NCI-H2171 treated with DMSO at 0.1 percent for 48 hours (cell line): ENCODE measurements around the gene MYO1D.

ENCODE experiments used
- DNase-seq: peaks from one replicate; lab custom pipeline; 2025; lab: John Stamatoyannopoulos, UW

Gene MYO1D

DNA sequence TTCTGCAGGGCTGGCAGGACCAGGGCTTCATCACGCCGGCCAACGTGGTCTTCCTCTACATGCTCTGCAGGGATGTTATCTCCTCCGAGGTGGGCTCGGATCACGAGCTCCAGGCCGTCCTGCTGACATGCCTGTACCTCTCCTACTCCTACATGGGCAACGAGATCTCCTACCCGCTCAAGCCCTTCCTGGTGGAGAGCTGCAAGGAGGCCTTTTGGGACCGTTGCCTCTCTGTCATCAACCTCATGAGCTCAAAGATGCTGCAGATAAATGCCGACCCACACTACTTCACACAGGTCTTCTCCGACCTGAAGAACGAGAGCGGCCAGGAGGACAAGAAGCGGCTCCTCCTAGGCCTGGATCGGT is 388.8 kb downstream of the MYO1D start:
- no peak for DNase-seq

DNA sequence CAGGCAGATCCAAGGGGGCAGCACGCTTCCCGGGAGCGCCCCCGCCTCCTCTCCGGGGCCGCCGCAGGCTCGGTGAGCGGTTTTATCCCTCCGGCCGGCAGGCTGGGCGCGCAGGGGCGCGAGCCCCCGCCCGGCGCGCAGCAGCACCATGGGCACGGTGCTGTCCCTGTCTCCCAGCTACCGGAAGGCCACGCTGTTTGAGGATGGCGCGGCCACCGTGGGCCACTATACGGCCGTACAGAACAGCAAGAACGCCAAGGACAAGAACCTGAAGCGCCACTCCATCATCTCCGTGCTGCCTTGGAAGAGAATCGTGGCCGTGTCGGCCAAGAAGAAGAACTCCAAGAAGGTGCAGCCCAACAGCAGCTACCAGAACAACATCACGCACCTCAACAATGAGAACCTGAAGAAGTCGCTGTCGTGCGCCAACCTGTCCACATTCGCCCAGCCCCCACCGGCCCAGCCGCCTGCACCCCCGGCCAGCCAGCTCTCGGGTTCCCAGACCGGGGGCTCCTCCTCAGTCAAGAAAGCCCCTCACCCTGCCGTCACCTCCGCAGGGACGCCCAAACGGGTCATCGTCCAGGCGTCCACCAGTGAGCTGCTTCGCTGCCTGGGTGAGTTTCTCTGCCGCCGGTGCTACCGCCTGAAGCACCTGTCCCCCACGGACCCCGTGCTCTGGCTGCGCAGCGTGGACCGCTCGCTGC is 389.3 kb downstream of the MYO1D start:
- DNase-seq, result peak; percentile 45

DNA sequence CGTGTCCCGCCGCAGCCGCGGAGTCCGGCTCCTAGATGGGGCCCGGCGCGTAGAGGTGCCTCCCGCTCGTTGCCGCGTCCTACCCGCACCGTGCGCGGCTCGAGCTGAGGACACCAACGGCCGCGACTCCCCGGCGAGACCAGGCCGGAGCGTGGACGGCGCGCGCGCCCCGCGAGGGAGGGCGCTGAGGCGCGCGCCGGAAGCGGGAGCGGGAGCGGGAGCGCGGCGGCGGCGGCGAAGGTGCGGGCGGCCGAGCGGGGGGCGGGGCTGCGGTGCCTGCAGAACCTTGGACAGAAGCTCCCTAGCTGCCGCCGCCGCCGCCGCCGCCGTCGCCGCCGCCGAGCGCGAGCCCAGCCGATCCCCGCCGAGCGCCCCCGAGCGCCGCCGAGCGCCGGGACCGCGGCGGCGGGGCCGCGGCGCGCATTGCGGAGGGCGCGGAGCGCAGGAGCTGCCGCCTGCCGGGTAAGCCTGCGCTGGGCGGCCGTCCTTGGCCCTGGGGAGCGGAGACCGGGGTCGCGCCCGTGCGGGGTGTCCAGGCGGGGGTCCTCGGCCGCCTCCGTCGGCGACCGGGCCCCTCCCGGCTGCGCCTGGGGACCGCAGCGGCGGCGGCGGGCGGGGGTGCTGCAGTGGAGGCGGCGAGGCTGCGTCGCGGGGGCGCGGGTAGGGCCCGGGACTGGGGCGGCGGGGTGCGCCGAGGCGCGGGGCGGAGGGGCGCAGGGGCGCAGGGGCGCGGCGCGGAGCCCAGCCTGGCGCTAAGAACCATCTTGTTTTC is 390.0 kb downstream of the MYO1D start, which contains the start of gene CDK5R1:
CDK5R1 (plus strand) TSS at position 293 of the 772 bp plus-strand sequence. CDS start 628 bp downstream, outside the sequence.
- peak; percentile 67 for DNase-seq

DNA sequence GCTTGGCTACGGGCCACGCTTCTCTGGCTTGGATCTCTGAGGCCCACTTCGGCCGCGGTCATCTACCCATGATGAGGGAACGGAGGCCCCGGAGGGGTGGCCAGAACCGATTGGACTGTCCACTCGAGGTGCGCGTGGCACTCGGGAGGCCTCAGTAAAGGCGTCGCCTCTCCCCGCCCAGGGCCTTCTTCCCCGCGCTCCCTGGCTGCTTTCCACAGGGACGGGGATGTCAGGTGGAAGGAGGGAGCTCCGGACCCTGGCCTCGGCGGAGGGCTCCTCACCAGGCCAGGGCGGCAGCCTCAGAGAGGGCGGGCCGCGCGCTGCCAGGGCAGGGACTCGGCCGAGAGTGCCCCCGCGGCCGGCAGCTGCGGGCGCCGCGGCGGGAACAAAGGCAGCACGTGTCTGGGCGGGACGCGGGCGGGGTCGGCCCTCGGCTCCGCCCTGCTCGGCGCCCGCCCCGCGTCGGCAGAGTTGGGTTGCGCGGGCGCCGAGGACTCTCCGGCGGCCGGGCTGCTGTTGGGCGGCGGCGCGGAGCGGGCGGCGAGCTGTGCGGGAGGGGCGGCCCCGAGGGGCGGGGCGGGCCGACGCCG is 390.7 kb downstream of the MYO1D start:
- peak; percentile 82 for DNase-seq

GRCh38 chr17:32485261-32486110 is 391.4 kb downstream of the MYO1D start:
- peak; percentile 18 for DNase-seq

- DNase-seq, result no peak
These were observed 392.3 kb downstream of the MYO1D start for GRCh38 chr17:32484628-32485027.

DNA sequence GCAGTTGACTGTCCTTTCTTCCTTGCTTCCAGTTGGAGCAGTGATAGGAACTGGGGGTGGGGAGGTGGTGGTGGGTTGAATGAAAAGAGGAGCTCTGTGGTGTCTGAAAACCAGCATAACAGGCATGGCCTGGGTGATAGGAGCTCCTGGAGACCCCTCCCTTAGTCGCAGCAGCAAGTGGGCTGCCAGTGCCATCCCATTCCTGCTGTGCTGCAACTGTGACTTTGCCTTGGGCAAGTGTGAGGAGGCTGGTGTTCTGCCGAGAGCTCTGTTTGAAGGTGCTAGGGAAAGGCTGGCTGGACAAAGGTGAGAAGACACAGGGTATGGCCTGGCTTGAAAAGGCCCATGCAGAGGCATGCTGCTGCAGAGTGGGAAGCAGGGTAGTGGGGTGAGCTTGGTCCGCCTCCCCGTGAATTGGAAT is 392.9 kb downstream of the MYO1D start:
- no peak for DNase-seq

DNA sequence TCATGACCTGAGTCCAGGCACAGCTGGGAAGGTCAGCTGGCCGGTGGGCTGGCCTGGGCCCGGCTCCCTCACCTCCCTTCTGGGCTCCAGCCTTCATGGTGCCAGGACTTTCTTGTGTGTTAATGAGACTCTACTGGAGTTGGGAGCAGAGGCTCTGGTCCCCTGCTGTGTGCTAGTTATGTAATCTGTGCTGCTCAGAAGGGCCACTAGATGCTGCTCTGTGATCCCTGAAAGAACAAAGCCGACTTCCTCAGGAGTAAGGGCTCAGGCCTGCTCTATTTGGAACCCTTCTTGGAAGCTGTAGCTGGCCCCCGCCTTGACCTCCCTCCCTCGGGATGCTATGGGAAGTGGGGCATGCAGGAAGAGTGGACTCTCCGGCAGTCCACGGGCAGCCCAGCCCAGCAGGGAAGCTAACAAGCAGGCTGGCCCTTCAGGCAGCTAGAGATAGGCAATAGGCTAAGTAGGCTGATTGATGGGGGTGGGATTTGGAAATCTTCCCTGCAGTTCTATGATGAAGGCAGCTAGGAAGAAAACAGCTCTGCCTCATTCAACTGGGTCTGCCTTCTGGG is 393.4 kb downstream of the MYO1D start:
- peak; percentile 87 for DNase-seq

DNA sequence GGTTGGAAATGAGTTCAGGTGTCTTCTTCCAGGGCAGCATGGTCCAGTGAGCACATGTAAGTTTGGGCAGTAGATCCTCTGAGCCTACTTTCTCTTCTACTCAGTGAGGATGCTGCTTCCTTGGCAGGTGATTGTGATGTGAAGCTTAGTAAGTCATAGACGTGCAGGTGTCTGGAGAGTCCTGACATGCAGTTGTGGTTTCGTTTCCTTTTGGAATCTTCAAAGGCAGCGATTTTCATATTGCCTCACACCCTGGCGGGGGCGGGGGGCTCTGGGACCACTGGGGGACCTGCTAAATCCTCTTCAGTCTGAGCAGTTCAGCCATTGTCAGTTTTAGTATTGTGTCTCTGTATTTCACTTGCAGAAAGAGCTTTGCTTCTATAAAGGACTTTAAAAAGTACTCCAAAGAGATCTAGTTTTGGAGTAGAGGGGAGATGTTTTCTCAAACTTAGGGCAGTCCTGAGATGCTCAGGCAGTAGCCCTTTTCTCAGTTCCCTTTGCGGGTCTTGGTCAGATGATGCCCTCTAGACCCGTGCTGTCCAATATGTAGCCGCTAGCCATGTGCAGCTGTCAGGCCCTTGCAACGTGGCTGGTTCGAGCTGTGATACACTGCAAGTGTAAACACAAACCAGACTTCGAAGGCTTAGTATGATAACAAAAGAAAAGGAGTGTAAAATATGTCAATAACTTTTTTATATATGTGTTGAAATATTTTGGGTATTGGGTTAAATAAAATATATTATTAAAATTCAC is 394.2 kb downstream of the MYO1D start:
- DNase-seq, result no peak

GRCh38 chr17:32481193-32481592 is 395.7 kb downstream of the MYO1D start:
- no peak for DNase-seq

DNA sequence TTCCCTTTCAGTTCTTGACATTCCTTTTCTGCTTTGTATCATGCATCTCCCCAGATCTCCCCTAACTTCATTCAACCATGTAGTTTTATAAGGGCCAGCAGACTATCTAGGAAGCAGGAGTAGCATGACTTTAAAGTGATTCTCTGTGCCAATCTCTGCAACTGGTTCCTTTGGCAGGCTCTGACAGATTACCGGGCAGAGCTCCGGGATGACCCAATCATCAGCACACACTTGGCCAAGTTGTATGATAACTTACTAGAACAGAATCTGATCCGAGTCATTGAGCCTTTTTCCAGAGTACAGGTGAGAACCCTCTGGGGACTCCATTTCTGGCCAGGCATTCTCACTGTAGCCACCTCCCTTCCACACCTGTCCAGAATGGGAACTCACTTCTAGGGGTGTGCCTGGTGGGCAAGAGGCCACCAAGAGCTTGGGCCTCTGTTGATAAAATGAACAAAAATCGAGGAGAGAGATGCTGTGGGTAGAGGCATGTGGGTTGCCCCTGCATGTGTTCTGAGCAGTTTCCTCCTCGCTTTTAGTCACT is 397.8 kb downstream of the MYO1D start:
- DNase-seq, result no peak

- DNase-seq, result no peak
These were observed 399.7 kb downstream of the MYO1D start for GRCh38 chr17:32477220-32477619.

GRCh38 chr17:32475258-32475657 is 401.7 kb downstream of the MYO1D start:
- no peak for DNase-seq

DNA sequence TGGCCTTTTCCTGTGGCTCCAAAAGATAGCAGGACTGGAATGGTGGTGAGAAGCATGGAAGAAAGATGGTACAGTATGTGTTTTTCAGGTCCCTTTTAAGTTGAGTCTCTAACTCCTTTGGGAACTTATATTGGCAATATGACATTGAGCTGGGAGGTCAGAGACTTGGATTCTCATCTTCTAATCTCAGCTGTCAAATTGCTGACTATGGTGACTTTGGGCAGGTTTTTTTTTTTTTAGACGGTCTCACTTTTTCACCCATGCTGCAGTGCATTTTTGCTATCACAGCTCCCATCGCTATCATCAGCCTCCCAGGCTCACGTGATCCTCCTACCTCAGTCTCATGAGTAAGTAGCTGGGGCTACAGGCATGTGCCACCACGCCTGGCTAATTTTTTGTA is 405.3 kb downstream of the MYO1D start:
- no peak for DNase-seq

DNA sequence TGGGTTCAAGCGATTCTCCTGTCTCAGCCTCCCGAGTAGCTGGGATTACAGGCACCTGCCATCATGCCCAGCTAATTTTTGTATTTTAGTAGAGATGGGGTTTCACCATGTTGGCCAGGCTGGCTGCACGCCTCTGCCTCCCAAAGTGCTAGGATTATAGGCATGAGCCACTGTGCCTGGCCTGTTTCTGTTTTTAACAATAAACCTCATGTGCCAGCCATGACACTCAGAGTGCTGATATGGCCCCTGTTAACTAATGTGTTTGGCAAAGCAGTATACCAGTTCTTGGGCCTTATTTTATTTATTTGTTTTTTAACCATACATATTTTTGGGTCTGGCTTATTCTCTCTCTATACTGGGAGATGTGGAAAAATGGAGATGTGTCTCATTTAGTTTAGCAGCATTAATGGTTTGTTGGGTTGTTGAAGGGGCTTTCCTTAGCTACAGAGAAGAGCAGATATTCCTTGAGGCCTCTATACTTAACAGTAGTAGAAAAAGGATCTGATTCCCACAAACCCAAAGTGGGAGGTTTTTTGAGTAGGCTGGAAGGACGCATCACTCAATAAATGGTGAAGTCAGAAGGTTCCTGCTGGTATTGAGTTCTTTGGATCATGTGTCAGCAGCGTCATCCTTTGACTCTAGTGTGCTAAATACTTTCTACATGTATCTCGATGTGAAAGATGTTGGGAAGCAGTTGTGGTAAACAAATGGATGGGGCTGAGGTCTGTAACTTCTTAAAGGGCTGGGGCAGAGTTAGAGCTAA is 406.3 kb downstream of the MYO1D start:
- no peak for DNase-seq

DNA sequence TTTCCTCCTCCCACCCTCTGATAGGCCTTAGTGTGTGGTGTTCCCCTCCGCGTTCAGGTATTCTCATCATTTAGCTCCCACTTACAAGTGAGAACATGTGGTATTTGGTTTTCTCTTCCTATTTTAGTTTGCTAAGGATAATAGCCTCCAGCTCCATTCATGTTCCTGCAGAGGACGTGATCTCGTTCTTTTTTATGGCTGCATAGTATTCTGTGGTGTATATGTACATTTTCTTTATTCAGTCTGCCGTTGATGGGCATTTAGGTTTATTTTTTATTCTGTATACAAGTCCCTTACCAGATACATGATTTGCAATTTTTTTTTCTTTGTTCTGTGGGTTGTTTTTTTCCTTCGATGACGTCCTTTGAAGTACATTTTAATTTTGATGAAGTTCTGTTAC is 409.0 kb downstream of the MYO1D start:
- DNase-seq, result no peak

DNA sequence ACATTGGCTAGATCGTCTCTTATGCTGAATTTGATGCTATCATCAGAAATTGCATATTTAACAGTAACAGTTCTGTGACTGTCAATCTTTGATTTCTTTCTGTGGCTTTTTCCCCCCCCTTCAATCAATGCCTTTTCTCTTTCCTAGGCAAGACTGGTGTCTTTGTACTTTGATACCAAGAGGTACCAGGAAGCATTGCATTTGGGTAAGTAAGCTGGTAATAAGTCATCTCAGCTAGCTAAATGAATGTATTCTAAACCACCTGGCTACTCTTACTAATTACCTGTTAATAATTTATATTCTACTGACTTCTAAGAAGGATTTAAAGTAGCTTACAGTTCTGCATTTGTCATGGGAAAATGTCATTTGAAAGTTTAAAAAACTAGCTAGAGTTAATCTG is 412.6 kb downstream of the MYO1D start:
- DNase-seq, result no peak

DNA sequence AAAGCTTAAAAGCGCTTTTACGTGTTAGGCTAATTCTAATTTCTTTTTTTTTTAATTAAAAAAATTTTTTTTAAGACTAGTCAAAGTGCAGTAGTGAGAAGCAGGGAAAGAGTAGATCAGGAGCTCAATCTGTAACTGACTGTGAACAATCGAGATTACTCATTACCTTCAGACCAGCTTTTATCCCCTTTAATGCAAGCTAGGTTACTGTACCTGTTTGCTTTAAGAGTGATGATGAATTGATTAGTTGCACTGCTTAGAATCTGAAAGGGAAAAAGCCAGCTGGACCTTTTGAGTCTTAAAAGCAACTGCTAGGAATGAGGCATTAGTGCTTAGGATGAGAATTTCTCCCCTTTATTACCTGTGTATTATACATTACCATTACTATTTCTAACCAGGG is 413.6 kb downstream of the MYO1D start:
- DNase-seq, result no peak

DNA sequence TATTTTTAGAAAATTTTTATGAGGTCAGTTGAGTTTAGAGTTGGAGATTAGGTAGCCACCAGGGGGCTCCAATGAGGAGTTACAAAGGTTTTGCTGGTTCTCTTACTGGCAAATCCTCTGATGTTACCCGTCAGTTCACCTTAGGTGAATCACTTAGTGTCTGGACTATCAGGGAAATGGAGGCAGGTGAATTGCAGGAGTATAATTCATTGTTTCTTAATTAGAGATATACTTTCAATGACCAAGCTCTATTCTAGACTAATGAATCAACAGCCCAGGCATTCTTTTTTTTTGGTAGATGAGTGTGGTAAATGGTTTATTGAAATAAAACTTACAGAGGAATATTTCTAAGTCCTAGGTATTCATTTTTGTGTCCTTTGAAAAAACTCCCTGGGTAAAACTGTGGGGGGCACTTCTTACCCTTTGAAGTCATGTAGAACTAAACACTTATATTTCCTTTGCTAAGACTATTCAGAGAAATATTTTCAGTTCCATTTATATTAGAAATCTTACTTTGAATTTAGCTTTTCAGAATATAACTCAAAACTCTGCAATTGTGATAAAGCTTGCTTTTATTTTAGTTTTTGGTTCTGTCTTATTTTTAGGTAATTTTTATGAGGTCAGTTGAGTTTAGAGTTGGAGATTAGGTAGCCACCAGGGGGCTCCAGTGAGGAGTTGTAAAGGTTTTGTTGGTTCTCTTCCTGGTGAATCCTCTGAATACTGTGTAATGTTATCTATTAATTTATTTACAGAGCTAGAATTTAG is 414.9 kb downstream of the MYO1D start:
- DNase-seq, result peak; percentile 55
